DMS153 (cell line): ENCODE measurements around the gene ZNF773.
A peak's percentile ranks its signal among the peaks of the same experiment; 100 is the strongest.
"Not testable (repeated sequence)": the region's sequence is repeated elsewhere in the genome, so short reads cannot be mapped to it uniquely, and the experiment has no call there.

Experiments
- DNase-seq: peaks from one replicate; lab custom pipeline; 2025; lab: John Stamatoyannopoulos, UW

The ZNF773 gene

GRCh38 chr19:57499680-57500395 lies at the start of gene ZNF773:
Gene ZNF773, plus strand, starts transcription at chr19:57499938. Its CDS starts 143 bp downstream, at chr19:57500081.
- peak; percentile 55 for DNase-seq

- no peak for DNase-seq
Measured at GRCh38 chr19:57452307-57452706, 47.4 kb upstream of the ZNF773 start.

GRCh38 chr19:57465680-57466381 lies 33.9 kb upstream of the ZNF773 start:
- DNase-seq, result no peak

- DNase-seq, result no peak
Measured at GRCh38 chr19:57466489-57466888, 33.2 kb upstream of the ZNF773 start.

- no peak for DNase-seq
Measured at GRCh38 chr19:57473646-57474045, 26.1 kb upstream of the ZNF773 start.

GRCh38 chr19:57477191-57478008 lies 22.3 kb upstream of the ZNF773 start, which contains the start of gene ZNF772:
Gene ZNF772, minus strand, starts transcription at chr19:57477566. Its CDS starts 257 bp downstream, at chr19:57477309.
- peak; percentile 82 for DNase-seq

GRCh38 chr19:57487477-57488298 lies 12.1 kb upstream of the ZNF773 start, which contains the start of gene ZNF419:
Gene ZNF419, plus strand, starts transcription at chr19:57487750. Its CDS starts 201 bp downstream, at chr19:57487951.
- DNase-seq, result peak; percentile 74

GRCh38 chr19:57488299-57488644 lies 11.5 kb upstream of the ZNF773 start:
- not testable (repeated sequence) for DNase-seq

- DNase-seq, result not testable (repeated sequence)
Measured at GRCh38 chr19:57499332-57499679, 432 bp upstream of the ZNF773 start.

GRCh38 chr19:57500400-57500799 lies 662 bp downstream of the ZNF773 start:
- not testable (repeated sequence) for DNase-seq

- DNase-seq, result no peak
Measured at GRCh38 chr19:57506163-57506562, 6.4 kb downstream of the ZNF773 start.

- DNase-seq, result no peak
Measured at GRCh38 chr19:57511484-57511883, 11.7 kb downstream of the ZNF773 start.

- no peak for DNase-seq
Measured at GRCh38 chr19:57512845-57513244, 13.1 kb downstream of the ZNF773 start.

GRCh38 chr19:57515255-57515654 lies 15.5 kb downstream of the ZNF773 start:
- DNase-seq, result no peak

GRCh38 chr19:57518021-57518420 lies 18.3 kb downstream of the ZNF773 start:
- not testable (repeated sequence) for DNase-seq

GRCh38 chr19:57527136-57527881 lies 27.6 kb downstream of the ZNF773 start, which contains the start of gene ZNF549:
Gene ZNF549, plus strand, starts transcription at chr19:57527356. Its CDS starts 218 bp downstream, at chr19:57527574.
- DNase-seq, result peak; percentile 92

GRCh38 chr19:57537953-57538547 lies 38.3 kb downstream of the ZNF773 start:
- no peak for DNase-seq

GRCh38 chr19:57546513-57546912 lies 46.8 kb downstream of the ZNF773 start:
- DNase-seq, result no peak

- no peak for DNase-seq
Measured at GRCh38 chr19:57552432-57552831, 52.7 kb downstream of the ZNF773 start.

GRCh38 chr19:57557659-57558058 lies 57.9 kb downstream of the ZNF773 start:
- DNase-seq, result no peak
